Activated CD8-positive, alpha-beta T cell treated with anti-CD3 and anti-CD28 coated beads for 36 hours (primary cell): ENCODE data around the gene ARHGAP26. TPM values are rescaled to one million over a fixed set of nuclear protein-coding genes. Genes with fewer than 3 reads are reported as not detected.

Source experiments
- ATAC-seq: fragments of 200-7000 bp; cut with Tn5 transposase; one replicate; pipeline ENCODE4 v1.10.0; 2021; ENCODE audit warnings: mild to moderate bottlenecking, moderate library complexity
- CTCF ChIA-PET: fragments of 350-600 bp; sonication (Branson Sonifier 250); formaldehyde crosslinking; loops from one replicate; lab custom pipeline; 2021; ENCODE audit warnings: antibody characterized with exemption; lab: Charles Lee
- POLR2A ChIA-PET: fragments of 350-600 bp; sonication (Branson Sonifier 250); formaldehyde crosslinking; loops from one replicate; lab custom pipeline; 2021; ENCODE audit warnings: antibody characterized with exemption; lab: Charles Lee
- DNase-seq: peaks from one replicate; pipeline ENCODE4 v3.0.0-alpha.2; 2020
- H3K27ac Mint-ChIP-seq: one replicate; pipeline ENCODE4 v1.8.0; 2021; ENCODE audit warnings: mild to moderate bottlenecking, mixed read lengths
- H3K27me3 Mint-ChIP-seq: one replicate; pipeline ENCODE4 v1.8.0; 2021; ENCODE audit warnings: mixed read lengths
- H3K36me3 Mint-ChIP-seq: one replicate; pipeline ENCODE4 v1.8.0; 2021; ENCODE audit warnings: low read depth, mixed read lengths
- H3K4me1 Mint-ChIP-seq: one replicate; pipeline ENCODE4 v1.8.0; 2021; ENCODE audit warnings: low read depth, mixed read lengths
- H3K4me3 Mint-ChIP-seq: one replicate; pipeline ENCODE4 v1.8.0; 2021; ENCODE audit warnings: mild to moderate bottlenecking, moderate library complexity, mixed read lengths
- H3K9me3 Mint-ChIP-seq: one replicate; pipeline ENCODE4 v1.8.0; 2021; ENCODE audit warnings: mixed read lengths
- CTCF ChIP-seq: fragments of 200-600 bp; IDR thresholded peaks from one replicate; pipeline ENCODE4 v1.8.0; 2022; ENCODE audit warnings: antibody characterized with exemption, mild to moderate bottlenecking
- intact Hi-C: fragments of 100-400 bp; cut with micrococcal nuclease; formaldehyde crosslinking; loops from one replicate; pipeline ENCODE4 v1.10.0; 2022
- total RNA-seq, 2 experiments: library from RNA; stranded (reverse); gene quantifications; one replicate each; pipeline ENCODE4 v1.2.3, GENCODE V29; 2021

The ARHGAP26 gene
- total RNA-seq, 2 experiments from 2014 or later = 12.7 to 18.0 TPM

- ATAC-seq (no peak), DNase-seq (no peak)
- ChIA-PET POLR2A (no interaction called here), CTCF (interaction anchor here (0.7 to 2.0 kb wide), 4 partner anchors 13 to 27 kb away, joined by 4 to 7 read pairs (median 5); no protein-coding TSS in a partner anchor)
- H3K4me3 Mint-ChIP-seq = no peak overlapping the region
- no peak for TF ChIP-seq CTCF
- intact Hi-C loops = no loop called here
- no peak overlapping the region for H3K27ac Mint-ChIP-seq
- H3K4me1 Mint-ChIP-seq = peaks cover 40% of the 10 kb centered on the region
- peaks cover 21% of the 10 kb centered on the region for H3K36me3 Mint-ChIP-seq
- no peaks in the 10 kb centered on the region for H3K9me3 Mint-ChIP-seq
- H3K27me3 Mint-ChIP-seq = no peaks in the 10 kb centered on the region
Observed at GRCh38 chr5:142938266-142938880, 168.2 kb downstream of the ARHGAP26 start.

- intact Hi-C loops = no loop called here
- POLR2A ChIA-PET = no interaction called here
- no peak for ATAC-seq
Observed at GRCh38 chr5:142939006-142939405, 168.8 kb downstream of the ARHGAP26 start.

GRCh38 chr5:142939884-142940283 lies 169.7 kb downstream of the ARHGAP26 start:
- POLR2A ChIA-PET = no interaction called here
- CTCF ChIA-PET = interaction anchor here (1.5 to 2.0 kb wide), 3 partner anchors 18 to 227 kb away, joined by 5 to 7 read pairs (median 5); no protein-coding TSS in a partner anchor
- ATAC-seq (no peak), DNase-seq (no peak)
- Mint-ChIP-seq H3K4me1 (peaks cover 33% of the 10 kb centered on the region), H3K36me3 (peaks cover 13% of the 10 kb centered on the region), H3K27ac (no peak overlapping the region), H3K27me3 (no peaks in the 10 kb centered on the region), H3K9me3 (no peaks in the 10 kb centered on the region), H3K4me3 (no peak overlapping the region)
- TF ChIP-seq CTCF = no peak
- intact Hi-C loops = no loop called here

More at GRCh38 chr5:142939006-142939405, 168.8 kb downstream of the ARHGAP26 start:
- no peaks in the 10 kb centered on the region for H3K27me3 Mint-ChIP-seq
- no peaks in the 10 kb centered on the region for H3K9me3 Mint-ChIP-seq
- peaks cover 37% of the 10 kb centered on the region for H3K4me1 Mint-ChIP-seq
- peaks cover 18% of the 10 kb centered on the region for H3K36me3 Mint-ChIP-seq
- no peak for TF ChIP-seq CTCF
- CTCF ChIA-PET = interaction anchor here (1.7 to 2.0 kb wide), 2 partner anchors 17 to 20 kb away, joined by 5 to 7 read pairs; no protein-coding TSS in a partner anchor
- DNase-seq = no peak
- H3K27ac Mint-ChIP-seq = no peak overlapping the region
- no peak overlapping the region for H3K4me3 Mint-ChIP-seq

GRCh38 chr5:142941245-142941644 lies 171.1 kb downstream of the ARHGAP26 start:
- no peak for DNase-seq
- no peak for TF ChIP-seq CTCF
- H3K9me3 Mint-ChIP-seq = no peaks in the 10 kb centered on the region
- POLR2A ChIA-PET = no interaction called here
- no peak overlapping the region for H3K27ac Mint-ChIP-seq
- no peak overlapping the region for H3K4me3 Mint-ChIP-seq
- H3K4me1 Mint-ChIP-seq = peaks cover 28% of the 10 kb centered on the region
- intact Hi-C loops = no loop called here
- H3K27me3 Mint-ChIP-seq = no peaks in the 10 kb centered on the region
- peaks cover 8% of the 10 kb centered on the region for H3K36me3 Mint-ChIP-seq
- CTCF ChIA-PET = no interaction called here
- peak; percentile 62 for ATAC-seq

- intact Hi-C loops = no loop called here
- H3K27ac Mint-ChIP-seq = no peak overlapping the region
- ChIA-PET POLR2A (no interaction called here), CTCF (no interaction called here)
- H3K4me3 Mint-ChIP-seq = no peak overlapping the region
- H3K27me3 Mint-ChIP-seq = no peaks in the 10 kb centered on the region
- no peaks in the 10 kb centered on the region for H3K9me3 Mint-ChIP-seq
- H3K4me1 Mint-ChIP-seq = peaks cover 28% of the 10 kb centered on the region
- DNase-seq (no peak), ATAC-seq (no peak)
- TF ChIP-seq CTCF = no peak
- peaks cover 8% of the 10 kb centered on the region for H3K36me3 Mint-ChIP-seq
Observed at GRCh38 chr5:142942901-142943300, 172.7 kb downstream of the ARHGAP26 start.
